ENCODE data around the gene PEX10.
"Not testable (repeated sequence)": the region's sequence is repeated elsewhere in the genome, so short reads cannot be mapped to it uniquely, and the experiment has no call there.

PEX10 gene

GRCh38 chr1:2412395-2412772, at the start of gene PEX10:
TSS of gene PEX10 (minus strand) at chr1:2412564. CDS start at chr1:2412502, 62 bp downstream.
- peak; percentile 89 to 93 for ATAC-seq

GRCh38 chr1:2460996-2461751, 48.8 kb upstream of the PEX10 start:
- no peak for ATAC-seq

GRCh38 chr1:2460203-2460602, 47.8 kb upstream of the PEX10 start:
- no peak for ATAC-seq

- ATAC-seq: no peak
Measured at GRCh38 chr1:2459757-2460156, 47.4 kb upstream of the PEX10 start.

- ATAC-seq: not testable (repeated sequence)
Measured at GRCh38 chr1:2459102-2459753, 46.9 kb upstream of the PEX10 start.

GRCh38 chr1:2458687-2459086, 46.3 kb upstream of the PEX10 start:
- ATAC-seq: no peak

DNA sequence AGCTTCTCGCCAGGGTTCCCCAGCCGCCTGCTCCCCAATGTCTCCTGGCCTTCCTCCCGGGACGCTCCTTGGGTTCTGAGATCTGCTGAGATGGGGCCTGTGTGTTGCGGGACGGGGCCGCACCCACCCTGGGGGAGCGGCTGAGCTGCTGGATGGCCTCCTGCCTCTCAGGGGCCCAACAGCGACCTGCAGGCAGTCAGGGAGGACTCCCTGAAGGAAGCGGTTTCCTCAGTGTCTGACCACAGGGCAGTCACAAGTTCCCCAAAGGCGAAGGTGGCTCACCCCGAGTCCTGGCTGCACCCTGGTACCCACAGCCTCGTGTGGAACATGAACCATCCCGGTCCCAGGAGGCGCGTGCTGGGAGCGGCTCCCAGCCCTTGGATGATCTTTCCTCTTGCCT, 45.1 kb upstream of the PEX10 start:
- ATAC-seq: no peak

DNA sequence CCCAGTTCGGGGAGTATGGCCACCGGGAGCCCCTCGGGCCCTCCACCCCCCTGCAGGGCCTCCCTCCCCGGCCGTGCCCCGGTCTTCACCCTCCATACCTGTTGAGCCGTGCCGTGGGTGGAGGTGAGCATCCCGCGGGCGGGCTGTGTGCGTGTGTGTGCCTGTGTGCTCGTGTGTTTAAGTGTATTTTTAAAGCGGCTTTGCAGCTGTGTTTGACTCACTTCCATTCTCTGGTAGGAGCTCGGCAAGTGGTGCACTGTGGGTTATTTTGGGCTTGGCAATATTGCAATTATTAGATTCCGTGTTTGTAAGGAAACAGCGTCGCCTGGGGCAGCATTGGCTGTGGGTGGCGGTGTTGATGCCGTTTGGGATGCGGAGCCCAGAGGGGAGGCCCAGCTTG, 43.4 kb upstream of the PEX10 start:
- no peak for ATAC-seq

GRCh38 chr1:2454227-2454626, 41.9 kb upstream of the PEX10 start:
- no peak for ATAC-seq

GRCh38 chr1:2452932-2453315, 40.6 kb upstream of the PEX10 start:
- no peak for ATAC-seq

- ATAC-seq: no peak
Measured at GRCh38 chr1:2452201-2452931, 40.0 kb upstream of the PEX10 start.

DNA sequence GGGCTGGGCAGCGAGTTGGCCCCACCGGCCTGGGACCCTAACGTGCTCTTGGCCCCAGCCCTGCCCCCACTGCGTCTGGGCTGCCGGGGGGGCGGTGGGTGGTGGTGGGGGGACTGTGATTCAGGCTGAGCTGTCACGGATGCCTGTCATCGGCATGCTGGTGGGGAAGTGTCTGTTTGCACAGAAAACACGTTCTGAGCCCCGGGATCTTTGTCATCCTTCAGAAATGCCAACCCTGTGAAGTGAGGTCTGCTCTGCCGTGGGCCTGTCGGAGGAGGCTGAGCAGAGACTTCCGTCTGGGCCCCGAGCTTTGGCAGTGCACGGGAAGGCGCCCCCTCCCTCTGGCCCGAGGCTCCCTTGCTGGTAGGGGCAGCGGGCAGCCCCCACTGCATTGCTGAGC, 39.4 kb upstream of the PEX10 start:
- no peak for ATAC-seq

DNA sequence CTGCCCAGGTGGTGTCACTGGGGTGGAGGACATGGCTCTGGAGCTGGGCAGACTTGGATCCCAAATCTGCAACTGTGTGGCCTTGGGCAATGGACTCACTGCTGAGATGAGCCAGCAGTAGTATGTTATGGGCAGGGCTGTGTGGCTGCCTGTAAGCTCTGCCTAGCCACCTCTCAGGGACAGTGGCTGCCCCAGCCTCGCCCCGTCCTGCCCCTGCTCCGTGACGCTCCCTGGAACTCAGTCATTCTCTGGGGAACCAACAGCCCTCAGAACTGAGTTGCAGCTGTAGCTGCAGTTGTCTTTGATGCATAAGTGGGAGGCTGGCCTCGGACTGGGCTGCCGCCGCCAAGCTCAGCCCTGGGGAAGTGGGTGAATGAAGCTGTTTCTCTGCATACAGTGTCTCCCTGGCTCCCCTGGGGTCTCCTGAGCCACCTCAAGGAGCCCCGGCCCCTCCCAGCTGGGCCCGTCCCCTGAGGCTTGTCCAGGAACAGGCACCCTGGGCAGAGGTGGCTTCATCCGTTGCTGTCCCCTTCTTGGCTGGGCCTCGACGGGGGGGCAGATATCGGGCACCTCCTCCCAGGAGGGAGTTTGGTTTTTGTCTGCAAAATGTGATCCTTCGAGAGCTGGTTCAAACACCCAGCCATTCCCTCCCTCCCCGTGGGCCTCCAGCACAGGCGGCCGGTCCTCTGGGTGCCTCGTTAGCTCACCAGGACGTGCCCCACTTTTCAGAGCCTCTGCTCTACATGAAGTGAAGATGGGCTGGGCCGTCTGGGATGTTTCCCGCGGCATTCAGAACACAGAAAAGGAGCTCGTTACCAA, 37.5 kb upstream of the PEX10 start:
- no peak for ATAC-seq

GRCh38 chr1:2448098-2448445, 35.7 kb upstream of the PEX10 start:
- ATAC-seq: no peak

DNA sequence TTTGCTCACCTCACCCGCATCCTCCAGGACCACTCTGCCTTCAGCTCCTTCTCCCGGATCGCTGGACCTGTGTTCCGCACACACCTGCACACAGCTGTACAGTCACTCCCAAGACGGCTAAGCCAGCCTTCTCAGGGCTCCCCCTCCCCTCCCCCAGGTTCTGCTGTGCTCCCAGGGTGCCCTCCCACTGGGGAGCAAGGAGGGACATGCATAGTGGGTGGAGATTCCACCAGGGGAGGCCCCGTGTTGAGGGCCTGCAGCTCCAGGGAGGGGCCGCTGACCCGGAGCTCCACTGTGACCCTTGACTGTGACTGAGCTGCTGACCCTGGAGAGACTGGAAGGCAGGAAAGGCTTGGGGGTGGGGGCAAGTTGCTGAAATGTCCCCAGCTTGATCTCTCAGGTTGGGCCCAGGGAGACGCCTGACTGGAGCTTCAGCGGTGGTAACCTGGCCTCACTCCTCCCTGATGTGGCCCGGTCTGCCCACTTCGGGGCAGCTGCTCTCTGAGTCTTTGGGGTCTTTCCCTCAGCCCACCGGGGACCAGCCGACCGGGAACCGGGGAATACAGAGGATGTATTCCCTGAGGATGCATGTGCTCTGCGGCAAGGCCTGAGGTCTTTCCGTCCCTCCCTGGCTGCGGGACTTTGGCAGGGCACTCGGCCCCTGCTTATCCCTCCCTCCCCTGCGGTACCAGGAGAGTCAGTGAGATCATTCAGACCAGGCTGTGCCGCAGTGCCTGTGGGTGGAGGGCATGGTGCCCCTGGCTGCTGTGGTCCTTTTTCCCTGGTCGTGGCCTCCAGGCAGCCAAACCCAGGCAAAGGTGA, 35.1 kb upstream of the PEX10 start:
- no peak for ATAC-seq

- no peak for ATAC-seq
Measured at GRCh38 chr1:2446861-2447260, 34.5 kb upstream of the PEX10 start.

- ATAC-seq: no peak
Measured at GRCh38 chr1:2446394-2446793, 34.0 kb upstream of the PEX10 start.

- no peak for ATAC-seq
Measured at GRCh38 chr1:2445823-2446215, 33.5 kb upstream of the PEX10 start.

DNA sequence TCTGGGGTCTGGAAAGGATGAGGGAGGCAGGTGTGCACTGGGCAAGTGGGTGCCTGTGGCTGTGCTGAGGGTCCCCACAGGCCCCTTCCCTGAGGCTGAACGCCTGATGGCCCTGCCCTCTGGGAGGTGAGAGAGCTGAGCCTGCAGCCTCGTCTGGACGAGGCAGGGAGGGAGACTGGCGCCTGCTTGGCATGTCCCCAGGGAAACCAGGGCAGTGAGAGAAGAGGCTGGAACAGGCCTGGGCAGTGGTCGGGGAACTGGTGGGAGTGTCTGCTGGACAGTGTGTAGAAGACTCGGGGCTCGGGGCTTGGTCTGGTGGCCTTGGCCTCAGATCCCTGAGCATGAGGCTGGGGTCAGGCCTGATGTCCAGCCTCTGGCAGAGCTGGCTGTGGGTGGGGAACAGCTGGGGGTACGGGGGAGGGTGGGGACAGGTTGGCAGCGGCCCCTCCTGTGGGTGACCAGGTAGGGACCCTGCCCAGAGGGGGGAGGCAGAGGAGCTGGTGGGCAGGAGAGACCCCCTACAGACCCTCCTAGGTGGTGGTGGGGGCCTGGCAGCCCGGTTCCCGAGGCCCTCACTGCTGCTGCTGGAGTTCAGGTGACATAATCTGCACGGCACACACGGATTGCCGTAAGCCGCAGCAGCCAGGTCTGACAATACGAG, 32.9 kb upstream of the PEX10 start:
- no peak for ATAC-seq

DNA sequence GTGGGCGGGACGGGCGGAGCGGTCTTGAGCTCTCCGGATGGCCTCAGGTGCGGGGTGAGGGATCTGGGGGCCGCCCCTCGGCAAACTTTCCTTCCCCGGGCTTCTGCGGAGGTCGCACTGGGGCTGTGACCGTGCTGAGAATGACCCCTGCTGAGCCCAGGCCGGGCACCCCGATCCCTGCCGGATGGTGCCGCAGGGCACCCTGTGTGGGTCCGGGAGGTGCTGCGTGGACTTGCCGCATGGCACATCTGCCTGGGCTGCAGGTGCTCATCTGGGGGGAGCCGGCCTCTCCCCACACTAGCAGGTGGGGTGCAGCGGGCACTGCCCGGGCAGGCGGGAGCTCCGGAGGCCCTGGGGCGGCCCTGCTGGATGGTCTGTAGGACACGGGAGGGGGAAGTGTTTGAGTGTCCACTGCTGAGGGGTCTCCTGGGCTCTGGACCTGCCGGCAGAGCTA, 31.8 kb upstream of the PEX10 start:
- no peak for ATAC-seq

Data from activated CD4-positive, CD25-positive, alpha-beta regulatory T cell treated with anti-CD3 and anti-CD28 coated beads, Interleukin-2, amount 50 U/mL, for 24 hours (primary cell).